Motor neuron (in vitro differentiated cells): Measurements from ENCODE around the gene PDCD5. TPM values are rescaled to one million over a fixed set of nuclear protein-coding genes. Genes with fewer than 3 reads are reported as not detected.
"Not testable (repeated sequence)": the region's sequence is repeated elsewhere in the genome, so short reads cannot be mapped to it uniquely, and the experiment has no call there.

ENCODE experiments used
- ATAC-seq, 8 experiments: fragments of 200-7000 bp; cut with Tn5 transposase; replicated peaks in 6 of 8; 2 replicates each; pipeline ENCODE4 v1.8.0; 2021; ENCODE audit warnings: mild to moderate bottlenecking in 8 of 8, moderate library complexity in 8 of 8
- H3K27ac ChIP-seq, 2 donors: fragments of 250-450 bp; sonication (Bioruptor Pico); 2 replicates each; pipeline ENCODE4 v1.9.0; 2021; ENCODE audit warnings: antibody characterized with exemption in 2 of 2, mild to moderate bottlenecking in 2 of 2, moderate library complexity in 1 of 2
- H3K4me1 ChIP-seq, 2 donors: fragments of 250-450 bp; sonication (Bioruptor Pico); replicated peaks in 1 of 2; 2 replicates each; pipeline ENCODE4 v1.6.1; 2021; ENCODE audit warnings: antibody characterized with exemption in 2 of 2, mild to moderate bottlenecking in 2 of 2, moderate library complexity in 1 of 2
- H3K4me3 ChIP-seq, 5 donors: fragments of 250-450 bp; sonication (Bioruptor Pico); 2 replicates each; pipeline ENCODE4 v1.9.0; 2021; ENCODE audit warnings: antibody characterized with exemption in 5 of 5, mild to moderate bottlenecking in 5 of 5, moderate library complexity in 4 of 5
- WGBS, 10 experiments: fragments of 450-650 bp; shearing (Covaris generic); methylation state at CpG; one replicate each; pipeline ENCODE4 v1.0.0; 2022; 5-methylcytosine and 5-hydroxymethylcytosine counted together
- in situ Hi-C, 9 experiments: fragments of 400-800 bp; cut with MboI; loops; one replicate each; pipeline ENCODE4 v1.15.0; 2021; ENCODE audit warnings: low sequenced_read_pairs in 9 of 9, low pct_unique_long_range_greater_than_20kb in 2 of 9; ENCODE audit not compliant: unreplicated experiment in 9 of 9
- total RNA-seq, 8 experiments: library from RNA; unstranded; fragments of 300-600 nt; gene quantifications; 2 replicates each; pipeline versions ENCODE4 v1.2.3 to v1.2.4, GENCODE V29; 2022

The PDCD5 gene
- 100 to 1,000 TPM; 102 to 244 (median 159) TPM for total RNA-seq

GRCh38 chr19:32580901-32581704, at the start of gene PDCD5:
PDCD5 (plus strand) TSS chr19:32581190; CDS start chr19:32581262, 72 bp downstream.
- WGBS, 10 experiments: 0 to 20% (median 0%) methylated on average over 1 to 7 of the region's 81 CpGs; no CpG with 5 or more reads in 5 of the 10 experiments
- ATAC-seq: peak; percentile 87 to 96 (median 94)
- in situ Hi-C loops: no loop called here
- Histone ChIP-seq H3K4me3 (peak within 1 kb of the TSS; percentile 58 to 88 (median 77)), H3K27ac (peak within 1 kb of the TSS; percentile 81 to 84), H3K4me1 (peaks cover 8% of the 10 kb centered on the region in 2 donors)

DNA sequence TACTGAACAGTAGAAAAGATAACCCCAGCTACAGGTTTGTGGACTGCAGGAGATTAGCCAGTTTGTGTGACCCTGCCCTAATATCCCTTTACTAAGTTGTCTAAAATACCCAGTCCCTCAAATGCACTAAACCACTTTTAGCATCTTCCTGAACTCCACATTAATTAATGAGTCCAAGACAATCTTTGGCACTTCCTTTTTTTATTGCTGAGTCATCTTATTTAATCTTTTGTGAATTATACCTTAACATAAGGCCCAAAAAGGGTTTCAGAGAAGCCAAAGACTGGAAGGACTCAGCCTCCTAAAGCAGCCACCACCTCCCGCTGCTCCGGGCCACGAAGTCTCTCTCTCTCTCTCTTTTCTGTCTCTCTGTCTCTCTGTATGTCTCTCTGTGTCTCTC, 48.8 kb upstream of the PDCD5 start:
- in situ Hi-C loops: no loop called here
- H3K4me3 ChIP-seq: no peak overlapping the region
- 45 to 97% (median 80%) methylated on average over 1 to 3 of the region's 3 CpGs; no CpG with 5 or more reads in 1 of the 10 experiments for WGBS, 10 experiments
- ATAC-seq: no peak
- H3K4me1 ChIP-seq: peaks cover 0 to 2% of the 10 kb centered on the region in 2 donors
- no peak overlapping the region for H3K27ac ChIP-seq

DNA sequence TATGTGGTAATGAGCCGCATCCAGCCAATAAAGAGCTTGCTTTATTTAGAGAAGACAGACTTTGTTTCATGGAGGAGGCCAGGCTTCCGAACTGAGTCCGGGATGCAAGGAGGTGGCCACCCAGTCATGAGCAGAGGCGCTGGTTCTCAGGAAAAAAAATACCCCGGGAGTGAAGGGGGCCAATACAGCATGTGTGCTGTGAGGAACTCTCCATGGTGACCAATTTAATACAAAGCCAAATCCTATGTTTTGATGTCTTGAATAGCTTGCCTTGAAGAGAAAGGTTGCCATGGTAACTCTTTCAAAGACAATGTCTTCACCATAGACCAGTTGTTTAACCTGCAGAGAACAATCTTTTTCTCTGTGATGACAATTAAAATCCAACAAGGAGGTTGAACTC, 43.4 kb upstream of the PDCD5 start:
- peak in 5 of 8 experiments; percentile 19 to 97 (median 70) for ATAC-seq
- no peak overlapping the region for H3K4me3 ChIP-seq
- H3K27ac ChIP-seq: no peak overlapping the region
- WGBS, 10 experiments: 0 to 100% (median 31%) methylated on average over 1 to 5 of the region's 5 CpGs; no CpG with 5 or more reads in 4 of the 10 experiments
- peaks cover 0 to 4% of the 10 kb centered on the region in 2 donors for H3K4me1 ChIP-seq
- in situ Hi-C loops: no loop called here

GRCh38 chr19:32539240-32539916, 41.6 kb upstream of the PDCD5 start:
- ATAC-seq: no peak
- no peak overlapping the region for H3K27ac ChIP-seq
- 44 to 98% (median 89%) methylated on average over 1 to 8 of the region's 12 CpGs for WGBS, 10 experiments
- H3K4me1 ChIP-seq: peaks cover 0 to 4% of the 10 kb centered on the region in 2 donors
- in situ Hi-C loops: no loop called here
- no peak overlapping the region for H3K4me3 ChIP-seq

- ATAC-seq: peak in 2 of 8 experiments; percentile 24 to 30
- H3K4me3 ChIP-seq: no peak overlapping the region
- peaks cover 0 to 8% of the 10 kb centered on the region in 2 donors for H3K4me1 ChIP-seq
- in situ Hi-C loops: no loop called here
- no peak overlapping the region for H3K27ac ChIP-seq
- whole genome bisulfite sequencing, 10 experiments: 0 to 86% (median 0%) methylated on average over 1 to 2 of the region's 3 CpGs; no CpG with 5 or more reads in 3 of the 10 experiments
Measured at GRCh38 chr19:32540621-32541020, 40.4 kb upstream of the PDCD5 start.

DNA sequence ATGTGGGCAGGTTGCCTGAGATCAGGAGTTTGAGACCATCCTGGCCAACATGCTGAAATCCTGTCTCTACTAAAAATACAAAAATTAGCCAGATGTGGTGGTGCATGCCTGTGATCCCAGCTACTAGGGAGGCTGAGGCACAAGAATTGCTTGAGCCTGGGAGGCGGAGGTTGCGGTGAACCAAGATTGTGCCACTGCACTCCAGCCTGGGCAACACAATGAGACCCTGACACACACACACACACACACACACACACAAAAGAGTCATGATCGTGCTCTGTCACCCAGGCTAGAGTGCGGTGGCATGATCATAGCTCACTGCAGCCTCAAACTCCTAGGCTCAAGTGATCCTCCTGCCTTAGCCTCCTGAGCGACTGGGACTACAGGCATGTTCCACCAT, 39.6 kb upstream of the PDCD5 start:
- ATAC-seq, H3K4me1 ChIP-seq, H3K4me3 ChIP-seq, in situ Hi-C loops, H3K27ac ChIP-seq: not testable (repeated sequence)
- WGBS, 10 experiments: 40 to 100% (median 100%) methylated on average over 1 to 3 of the region's 5 CpGs; no CpG with 5 or more reads in 7 of the 10 experiments

DNA sequence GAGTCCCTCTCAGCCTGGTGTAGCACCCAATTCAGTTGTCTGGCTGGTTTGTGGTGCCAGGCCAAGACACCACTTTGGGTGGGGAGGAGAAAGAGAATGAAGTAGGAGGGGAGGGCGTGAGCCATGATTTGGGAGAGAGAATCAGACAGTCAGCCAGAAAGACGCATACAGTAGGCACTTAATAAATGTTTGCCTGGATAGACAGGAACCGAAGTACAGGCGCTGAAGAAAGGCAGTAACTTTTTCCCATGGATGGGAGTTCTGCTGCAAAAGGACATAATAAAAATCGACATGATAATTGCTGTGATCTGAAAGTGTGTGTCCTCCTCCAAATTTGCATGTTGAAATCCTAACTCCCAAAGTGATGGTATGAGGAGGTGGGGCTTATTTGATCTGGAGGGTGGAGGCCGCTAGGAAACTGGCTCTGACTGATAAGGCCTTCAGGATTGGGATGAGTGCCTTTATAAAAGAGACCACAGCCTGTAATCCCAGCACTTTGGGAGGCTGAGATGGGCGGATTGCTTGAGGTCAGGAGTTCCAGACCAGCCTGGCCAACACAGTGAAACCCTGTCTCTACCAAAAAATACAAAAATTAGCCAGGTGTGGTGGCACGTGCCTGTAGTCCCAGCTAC, 38.4 kb upstream of the PDCD5 start:
- peak in 2 of 8 experiments; percentile 20 to 31 for ATAC-seq
- in situ Hi-C loops: no loop called here
- Histone ChIP-seq H3K4me1 (peaks cover 0 to 4% of the 10 kb centered on the region in 2 donors), H3K27ac (no peak overlapping the region), H3K4me3 (no peak overlapping the region)
- 0 to 88% (median 62%) methylated on average over 2 to 6 of the region's 8 CpGs; no CpG with 5 or more reads in 4 of the 10 experiments for WGBS, 10 experiments

DNA sequence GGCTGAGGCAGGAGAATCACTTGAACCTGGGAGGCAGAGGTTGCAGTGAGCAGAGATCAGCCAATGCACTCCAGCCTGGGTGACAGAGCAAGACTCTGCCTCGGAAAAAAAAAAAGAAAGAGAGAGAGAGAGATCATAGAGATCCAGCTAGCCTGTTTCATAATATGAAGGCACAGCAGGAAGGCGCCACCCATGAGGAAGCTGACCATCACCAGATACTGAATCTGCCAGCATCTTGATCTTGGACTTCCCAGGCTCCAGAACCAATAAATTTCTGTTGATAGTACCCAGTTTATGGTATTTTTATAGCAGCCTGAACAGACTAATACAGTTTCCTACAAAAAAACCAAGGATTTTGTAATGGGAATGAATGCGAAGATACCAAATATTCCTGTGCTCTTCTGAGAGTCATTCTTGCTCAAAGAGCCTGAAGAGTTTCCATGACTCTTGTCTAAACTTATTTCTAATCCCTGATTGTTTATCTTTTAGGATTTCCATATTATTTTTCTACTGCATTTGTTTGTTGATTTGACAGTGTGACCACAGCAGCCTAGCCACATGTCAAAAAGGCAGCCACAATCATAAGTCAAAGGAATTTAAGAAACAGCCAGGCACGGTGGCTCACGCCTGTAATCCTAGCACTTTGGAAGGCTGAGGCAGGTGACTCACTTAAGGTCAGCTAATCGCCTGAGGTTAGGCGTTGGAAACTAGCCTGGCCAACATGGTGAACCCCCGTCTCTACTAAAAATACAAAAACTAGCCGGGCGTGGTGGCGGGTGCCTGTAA, 37.7 kb upstream of the PDCD5 start:
- Histone ChIP-seq H3K4me3 (no peak overlapping the region), H3K27ac (no peak overlapping the region), H3K4me1 (peaks cover 0 to 4% of the 10 kb centered on the region in 2 donors)
- ATAC-seq: peak in 1 of 8 experiments; percentile 36
- in situ Hi-C loops: no loop called here
- whole genome bisulfite sequencing, 10 experiments: 60 to 100% (median 84%) methylated on average over 1 to 9 of the region's 11 CpGs; no CpG with 5 or more reads in 1 of the 10 experiments

GRCh38 chr19:32544917-32545316, 36.1 kb upstream of the PDCD5 start:
- H3K4me1 ChIP-seq: peaks cover 0 to 4% of the 10 kb centered on the region in 2 donors
- ATAC-seq: peak in 6 of 8 experiments; percentile 26 to 80 (median 71)
- no peak overlapping the region for H3K4me3 ChIP-seq
- 29 to 84% (median 60%) methylated on average over 2 to 6 of the region's 7 CpGs; no CpG with 5 or more reads in 1 of the 10 experiments for WGBS, 10 experiments
- no peak overlapping the region for H3K27ac ChIP-seq
- in situ Hi-C loops: no loop called here

GRCh38 chr19:32550666-32551065, 30.3 kb upstream of the PDCD5 start:
- H3K4me1 ChIP-seq: no peaks in the 10 kb centered on the region
- no peak overlapping the region for H3K4me3 ChIP-seq
- 7 to 84% (median 53%) methylated on average over 1 to 5 of the region's 5 CpGs; no CpG with 5 or more reads in 2 of the 10 experiments for WGBS, 10 experiments
- no peak for ATAC-seq
- no peak overlapping the region for H3K27ac ChIP-seq
- in situ Hi-C loops: loop anchor here in 4 of 9 experiments (25.0 kb wide), 4 partner anchors 213 to 1888 kb away; partner anchors contain the start of gene ZNF507 (in 1 of the 4)

- ATAC-seq: no peak
- in situ Hi-C loops: loop anchor here in 4 of 9 experiments (25.0 kb wide), 4 partner anchors 218 to 1893 kb away; partner anchors contain the start of gene ZNF507 (in 1 of the 4)
- Histone ChIP-seq H3K27ac (no peak overlapping the region), H3K4me1 (peaks cover 0 to 3% of the 10 kb centered on the region in 2 donors), H3K4me3 (no peak overlapping the region)
- 57 to 100% (median 80%) methylated on average over 1 of the region's 1 CpG; no CpG with 5 or more reads in 7 of the 10 experiments for WGBS, 10 experiments
Measured at GRCh38 chr19:32555786-32556185, 25.2 kb upstream of the PDCD5 start.
